Activated T-cell treated with anti-CD3 and anti-CD28 coated beads, Interleukin-2, amount 50 U/mL, for 24 hours (primary cell): ENCODE data around the gene NSG2.
"Not testable (repeated sequence)": the region's sequence is repeated elsewhere in the genome, so short reads cannot be mapped to it uniquely, and the experiment has no call there.

Experiments
- DNase-seq: peaks from one replicate; pipeline ENCODE4 v3.0.0-alpha.2; 2020
- H3K27ac Mint-ChIP-seq: 2 replicates; pipeline ENCODE4 v1.8.0; 2020; ENCODE audit warnings: mild to moderate bottlenecking, mixed read lengths
- H3K27me3 Mint-ChIP-seq: 2 replicates; pipeline ENCODE4 v1.8.0; 2020; ENCODE audit warnings: mixed read lengths
- H3K36me3 Mint-ChIP-seq: 2 replicates; pipeline ENCODE4 v1.8.0; 2020; ENCODE audit warnings: low read depth, mixed read lengths
- H3K4me1 Mint-ChIP-seq: 2 replicates; pipeline ENCODE4 v1.8.0; 2020; ENCODE audit warnings: low read depth, mixed read lengths
- H3K4me3 Mint-ChIP-seq: 2 replicates; pipeline ENCODE4 v1.8.0; 2020; ENCODE audit warnings: mild to moderate bottlenecking, moderate library complexity, mixed read lengths
- H3K9me3 Mint-ChIP-seq: 2 replicates; pipeline ENCODE4 v1.8.0; 2020; ENCODE audit warnings: mixed read lengths

Gene NSG2

GRCh38 chr5:174145091-174145490 lies 99.6 kb downstream of the NSG2 start:
- Mint-ChIP-seq H3K36me3 (no peaks in the 10 kb centered on the region), H3K27me3 (peaks cover 12% of the 10 kb centered on the region), H3K27ac (peak overlapping the region; percentile 56), H3K4me3 (no peak overlapping the region), H3K9me3 (no peaks in the 10 kb centered on the region), H3K4me1 (peaks cover 1% of the 10 kb centered on the region)
- DNase-seq = no peak

GRCh38 chr5:174145821-174146220 lies 100.3 kb downstream of the NSG2 start:
- H3K27me3 Mint-ChIP-seq = peaks cover 14% of the 10 kb centered on the region
- peaks cover 1% of the 10 kb centered on the region for H3K4me1 Mint-ChIP-seq
- H3K9me3 Mint-ChIP-seq = no peaks in the 10 kb centered on the region
- no peak for DNase-seq
- H3K36me3 Mint-ChIP-seq = no peaks in the 10 kb centered on the region
- no peak overlapping the region for H3K27ac Mint-ChIP-seq
- no peak overlapping the region for H3K4me3 Mint-ChIP-seq

- Mint-ChIP-seq H3K36me3 (no peaks in the 10 kb centered on the region), H3K27ac (no peak overlapping the region), H3K9me3 (no peaks in the 10 kb centered on the region), H3K4me3 (no peak overlapping the region), H3K27me3 (peaks cover 14% of the 10 kb centered on the region), H3K4me1 (peaks cover 1% of the 10 kb centered on the region)
- DNase-seq = no peak
Measured at GRCh38 chr5:174146556-174146955, 101.0 kb downstream of the NSG2 start.

GRCh38 chr5:174147012-174147411 lies 101.5 kb downstream of the NSG2 start:
- H3K27ac Mint-ChIP-seq, DNase-seq, H3K36me3 Mint-ChIP-seq, H3K4me1 Mint-ChIP-seq, H3K4me3 Mint-ChIP-seq, H3K9me3 Mint-ChIP-seq: not testable (repeated sequence)
- peaks cover 14% of the 10 kb centered on the region for H3K27me3 Mint-ChIP-seq

GRCh38 chr5:174147551-174147950 lies 102.0 kb downstream of the NSG2 start:
- Mint-ChIP-seq H3K9me3 (no peaks in the 10 kb centered on the region), H3K4me1 (peaks cover 1% of the 10 kb centered on the region), H3K36me3 (no peaks in the 10 kb centered on the region), H3K27ac (no peak overlapping the region), H3K27me3 (peaks cover 14% of the 10 kb centered on the region), H3K4me3 (no peak overlapping the region)
- DNase-seq = no peak

GRCh38 chr5:174148721-174149120 lies 103.2 kb downstream of the NSG2 start:
- peaks cover 1% of the 10 kb centered on the region for H3K4me1 Mint-ChIP-seq
- H3K27me3 Mint-ChIP-seq = peaks cover 14% of the 10 kb centered on the region
- no peaks in the 10 kb centered on the region for H3K9me3 Mint-ChIP-seq
- no peaks in the 10 kb centered on the region for H3K36me3 Mint-ChIP-seq
- no peak overlapping the region for H3K4me3 Mint-ChIP-seq
- DNase-seq = no peak
- H3K27ac Mint-ChIP-seq = no peak overlapping the region

- H3K27me3 Mint-ChIP-seq = peaks cover 14% of the 10 kb centered on the region
- H3K27ac Mint-ChIP-seq = no peak overlapping the region
- no peak overlapping the region for H3K4me3 Mint-ChIP-seq
- no peaks in the 10 kb centered on the region for H3K9me3 Mint-ChIP-seq
- DNase-seq = no peak
- H3K36me3 Mint-ChIP-seq = no peaks in the 10 kb centered on the region
- H3K4me1 Mint-ChIP-seq = peaks cover 1% of the 10 kb centered on the region
Measured at GRCh38 chr5:174149426-174149825, 103.9 kb downstream of the NSG2 start.

GRCh38 chr5:174149989-174150388 lies 104.5 kb downstream of the NSG2 start:
- Mint-ChIP-seq H3K36me3 (no peaks in the 10 kb centered on the region), H3K9me3 (peaks cover 4% of the 10 kb centered on the region), H3K4me3 (no peak overlapping the region), H3K27me3 (peaks cover 14% of the 10 kb centered on the region), H3K4me1 (peaks cover 1% of the 10 kb centered on the region), H3K27ac (no peak overlapping the region)
- no peak for DNase-seq

GRCh38 chr5:174151599-174152181 lies 106.2 kb downstream of the NSG2 start:
- H3K36me3 Mint-ChIP-seq = no peaks in the 10 kb centered on the region
- H3K4me1 Mint-ChIP-seq = no peaks in the 10 kb centered on the region
- H3K4me3 Mint-ChIP-seq = no peak overlapping the region
- peaks cover 13% of the 10 kb centered on the region for H3K9me3 Mint-ChIP-seq
- H3K27me3 Mint-ChIP-seq = peaks cover 14% of the 10 kb centered on the region
- H3K27ac Mint-ChIP-seq = no peak overlapping the region
- DNase-seq = no peak

- Mint-ChIP-seq H3K9me3 (peaks cover 17% of the 10 kb centered on the region), H3K27ac (no peak overlapping the region), H3K36me3 (no peaks in the 10 kb centered on the region), H3K4me3 (no peak overlapping the region), H3K4me1 (no peaks in the 10 kb centered on the region), H3K27me3 (peaks cover 5% of the 10 kb centered on the region)
- DNase-seq = no peak
Measured at GRCh38 chr5:174154559-174154958, 109.1 kb downstream of the NSG2 start.

GRCh38 chr5:174155281-174155680 lies 109.8 kb downstream of the NSG2 start:
- Mint-ChIP-seq H3K27ac (no peak overlapping the region), H3K9me3 (peaks cover 17% of the 10 kb centered on the region), H3K4me1 (no peaks in the 10 kb centered on the region), H3K36me3 (no peaks in the 10 kb centered on the region), H3K4me3 (no peak overlapping the region), H3K27me3 (peaks cover under 1% of the 10 kb centered on the region)
- no peak for DNase-seq

GRCh38 chr5:174155706-174156105 lies 110.2 kb downstream of the NSG2 start:
- DNase-seq = no peak
- no peaks in the 10 kb centered on the region for H3K4me1 Mint-ChIP-seq
- H3K4me3 Mint-ChIP-seq = no peak overlapping the region
- no peaks in the 10 kb centered on the region for H3K36me3 Mint-ChIP-seq
- no peak overlapping the region for H3K27ac Mint-ChIP-seq
- peaks cover 17% of the 10 kb centered on the region for H3K9me3 Mint-ChIP-seq
- H3K27me3 Mint-ChIP-seq = no peaks in the 10 kb centered on the region

- Mint-ChIP-seq H3K36me3 (no peaks in the 10 kb centered on the region), H3K4me3 (no peak overlapping the region), H3K9me3 (peaks cover 17% of the 10 kb centered on the region), H3K27me3 (no peaks in the 10 kb centered on the region), H3K4me1 (no peaks in the 10 kb centered on the region), H3K27ac (no peak overlapping the region)
- no peak for DNase-seq
Measured at GRCh38 chr5:174157048-174157447, 111.5 kb downstream of the NSG2 start.
